ENCODE data around the gene CLEC10A.
"Not testable (repeated sequence)": the region's sequence is repeated elsewhere in the genome, so short reads cannot be mapped to it uniquely, and the experiment has no call there.

The CLEC10A gene

GRCh38 chr17:7089570-7089969 is 9.5 kb upstream of the CLEC10A start:
- H3K4me3 ChIP-seq (ENCODE audit: low read length); H3K9me3 ChIP-seq (ENCODE audit: insufficient read depth, low read depth, low read length); H3K4me1 ChIP-seq (ENCODE audit: insufficient read depth, low read length); H3K36me3 ChIP-seq (ENCODE audit: insufficient read depth, low read length); H3K27ac ChIP-seq (ENCODE audit: low read depth, low read length); H3K27me3 ChIP-seq (ENCODE audit: insufficient read depth, low read length); H3K9ac ChIP-seq (ENCODE audit: low read depth, low read length): not testable (repeated sequence)
- WGBS, result 95% methylated on average over 6 of the region's 6 CpGs

DNA sequence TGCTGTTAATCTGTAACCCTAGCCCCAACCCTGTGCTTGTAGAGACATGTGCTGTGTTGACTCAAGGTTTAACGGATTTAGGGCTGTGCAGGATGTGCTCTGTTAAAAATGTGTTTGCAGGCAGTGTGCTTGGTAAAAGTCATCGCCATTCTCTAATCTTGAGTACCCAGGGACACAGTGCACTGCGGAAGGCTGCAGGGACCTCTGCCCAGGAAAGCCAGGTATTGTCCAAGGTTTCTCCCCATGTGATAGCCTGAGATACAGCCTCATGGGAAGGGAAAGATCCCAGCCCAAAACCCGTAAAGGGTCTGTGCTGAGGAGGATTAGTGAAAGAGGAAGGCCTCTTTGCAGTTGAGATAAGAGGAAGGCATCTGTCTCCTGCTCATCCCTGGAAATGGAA is 8.4 kb upstream of the CLEC10A start:
- WGBS, result 82% methylated on average over 4 of the region's 4 CpGs
- not testable (repeated sequence) for H3K27ac ChIP-seq (ENCODE audit: low read depth, low read length); H3K4me3 ChIP-seq (ENCODE audit: low read length); H3K36me3 ChIP-seq (ENCODE audit: insufficient read depth, low read length); H3K9ac ChIP-seq (ENCODE audit: low read depth, low read length); H3K9me3 ChIP-seq (ENCODE audit: insufficient read depth, low read depth, low read length); H3K27me3 ChIP-seq (ENCODE audit: insufficient read depth, low read length); H3K4me1 ChIP-seq (ENCODE audit: insufficient read depth, low read length)

DNA sequence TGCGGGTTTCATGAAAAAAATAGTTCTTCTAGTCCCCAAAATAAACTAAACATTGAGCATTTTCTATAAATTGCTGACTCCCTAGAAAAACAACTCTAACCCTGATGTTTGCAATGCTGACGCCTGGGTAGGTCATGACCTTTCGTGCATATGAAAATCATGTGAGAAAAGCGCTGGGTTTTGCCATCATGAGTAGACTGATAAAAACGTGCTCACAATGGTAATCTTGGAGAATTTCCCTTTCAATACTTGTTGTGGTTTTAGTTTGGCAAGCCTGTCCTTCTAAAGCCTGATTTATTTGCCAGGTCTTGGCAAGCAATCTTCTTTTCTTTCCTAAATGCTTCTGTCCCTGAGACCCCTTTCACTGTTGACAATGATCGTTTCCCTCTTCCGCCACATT is 4.0 kb upstream of the CLEC10A start:
- 82% methylated on average over 7 of the region's 7 CpGs for WGBS
- H3K9ac ChIP-seq (ENCODE audit: low read depth, low read length), result no peak overlapping the region
- H3K36me3 ChIP-seq (ENCODE audit: insufficient read depth, low read length), result no peaks in the 10 kb centered on the region

GRCh38 chr17:7083592-7083991 is 3.5 kb upstream of the CLEC10A start:
- WGBS, result 85% methylated on average over 4 of the region's 4 CpGs
- H3K9me3 ChIP-seq (ENCODE audit: insufficient read depth, low read depth, low read length), result no peaks in the 10 kb centered on the region
- no peak overlapping the region for H3K9ac ChIP-seq (ENCODE audit: low read depth, low read length)
- H3K4me3 ChIP-seq (ENCODE audit: low read length), result no peak overlapping the region
- no peaks in the 10 kb centered on the region for H3K36me3 ChIP-seq (ENCODE audit: insufficient read depth, low read length)
- no peak overlapping the region for H3K27ac ChIP-seq (ENCODE audit: low read depth, low read length)
- no peaks in the 10 kb centered on the region for H3K27me3 ChIP-seq (ENCODE audit: insufficient read depth, low read length)
- no peaks in the 10 kb centered on the region for H3K4me1 ChIP-seq (ENCODE audit: insufficient read depth, low read length)

More for the DNA sequence above, 4.0 kb upstream of the CLEC10A start:
- H3K9me3 ChIP-seq (ENCODE audit: insufficient read depth, low read depth, low read length), result no peaks in the 10 kb centered on the region
- no peak overlapping the region for H3K4me3 ChIP-seq (ENCODE audit: low read length)
- no peaks in the 10 kb centered on the region for H3K27me3 ChIP-seq (ENCODE audit: insufficient read depth, low read length)
- H3K27ac ChIP-seq (ENCODE audit: low read depth, low read length), result no peak overlapping the region
- H3K4me1 ChIP-seq (ENCODE audit: insufficient read depth, low read length), result no peaks in the 10 kb centered on the region

DNA sequence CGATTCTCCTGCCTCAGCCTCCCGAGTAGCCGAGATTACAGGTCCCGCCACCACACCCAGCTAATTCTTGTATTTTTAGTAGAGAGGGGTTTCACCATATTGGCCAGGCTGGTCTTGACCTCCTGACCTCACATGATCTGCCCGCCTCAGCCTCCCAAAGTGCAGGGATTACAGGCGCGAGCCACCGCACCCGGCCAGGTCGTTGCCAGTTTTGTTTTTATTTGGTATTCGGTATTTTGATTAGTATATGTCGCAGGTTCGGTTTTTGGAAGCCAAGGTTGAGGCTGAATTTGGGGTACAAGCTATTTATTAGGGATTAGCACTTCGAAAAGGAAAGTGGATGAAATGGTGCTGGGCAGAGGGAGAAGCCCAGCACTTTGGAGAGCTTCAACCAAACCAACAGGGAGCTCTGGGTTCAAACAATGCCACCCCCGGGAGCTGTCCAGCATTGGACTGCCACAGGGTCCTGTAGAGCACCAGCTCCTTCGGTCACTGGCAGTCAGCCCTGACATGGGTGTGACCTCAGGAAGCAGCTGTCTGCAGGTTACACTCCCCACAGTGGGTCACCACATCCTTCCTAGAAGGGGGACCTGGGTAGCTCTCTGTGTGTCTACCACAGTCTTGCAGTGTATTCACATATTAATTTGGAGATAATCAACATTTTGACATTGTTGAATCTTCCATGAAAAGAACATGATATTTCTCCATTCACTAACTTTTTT is 1.5 kb upstream of the CLEC10A start:
- no peak overlapping the region for H3K27ac ChIP-seq (ENCODE audit: low read depth, low read length)
- no peaks in the 10 kb centered on the region for H3K9me3 ChIP-seq (ENCODE audit: insufficient read depth, low read depth, low read length)
- WGBS, result 93% methylated on average over 16 of the region's 16 CpGs
- no peaks in the 10 kb centered on the region for H3K4me1 ChIP-seq (ENCODE audit: insufficient read depth, low read length)
- no peak overlapping the region for H3K4me3 ChIP-seq (ENCODE audit: low read length)
- H3K27me3 ChIP-seq (ENCODE audit: insufficient read depth, low read length), result no peaks in the 10 kb centered on the region
- no peak overlapping the region for H3K9ac ChIP-seq (ENCODE audit: low read depth, low read length)
- H3K36me3 ChIP-seq (ENCODE audit: insufficient read depth, low read length), result no peaks in the 10 kb centered on the region

- 91% methylated on average over 10 of the region's 10 CpGs for WGBS
- no peaks in the 10 kb centered on the region for H3K4me1 ChIP-seq (ENCODE audit: insufficient read depth, low read length)
- H3K9ac ChIP-seq (ENCODE audit: low read depth, low read length), result no peak overlapping the region
- H3K27ac ChIP-seq (ENCODE audit: low read depth, low read length), result no peak overlapping the region
- no peaks in the 10 kb centered on the region for H3K9me3 ChIP-seq (ENCODE audit: insufficient read depth, low read depth, low read length)
- no peaks in the 10 kb centered on the region for H3K36me3 ChIP-seq (ENCODE audit: insufficient read depth, low read length)
- no peak overlapping the region for H3K4me3 ChIP-seq (ENCODE audit: low read length)
- H3K27me3 ChIP-seq (ENCODE audit: insufficient read depth, low read length), result no peaks in the 10 kb centered on the region
Observed at GRCh38 chr17:7080456-7081041, 498 bp upstream of the CLEC10A start.

GRCh38 chr17:7078711-7079110 is 1.3 kb downstream of the CLEC10A start:
- Histone ChIP-seq H3K27ac (ENCODE audit: low read depth, low read length) (no peak overlapping the region), H3K4me1 (ENCODE audit: insufficient read depth, low read length) (no peaks in the 10 kb centered on the region), H3K36me3 (ENCODE audit: insufficient read depth, low read length) (no peaks in the 10 kb centered on the region), H3K9me3 (ENCODE audit: insufficient read depth, low read depth, low read length) (no peaks in the 10 kb centered on the region), H3K9ac (ENCODE audit: low read depth, low read length) (no peak overlapping the region), H3K4me3 (ENCODE audit: low read length) (no peak overlapping the region), H3K27me3 (ENCODE audit: insufficient read depth, low read length) (no peaks in the 10 kb centered on the region)
- WGBS, result 92% methylated on average over 10 of the region's 10 CpGs

DNA sequence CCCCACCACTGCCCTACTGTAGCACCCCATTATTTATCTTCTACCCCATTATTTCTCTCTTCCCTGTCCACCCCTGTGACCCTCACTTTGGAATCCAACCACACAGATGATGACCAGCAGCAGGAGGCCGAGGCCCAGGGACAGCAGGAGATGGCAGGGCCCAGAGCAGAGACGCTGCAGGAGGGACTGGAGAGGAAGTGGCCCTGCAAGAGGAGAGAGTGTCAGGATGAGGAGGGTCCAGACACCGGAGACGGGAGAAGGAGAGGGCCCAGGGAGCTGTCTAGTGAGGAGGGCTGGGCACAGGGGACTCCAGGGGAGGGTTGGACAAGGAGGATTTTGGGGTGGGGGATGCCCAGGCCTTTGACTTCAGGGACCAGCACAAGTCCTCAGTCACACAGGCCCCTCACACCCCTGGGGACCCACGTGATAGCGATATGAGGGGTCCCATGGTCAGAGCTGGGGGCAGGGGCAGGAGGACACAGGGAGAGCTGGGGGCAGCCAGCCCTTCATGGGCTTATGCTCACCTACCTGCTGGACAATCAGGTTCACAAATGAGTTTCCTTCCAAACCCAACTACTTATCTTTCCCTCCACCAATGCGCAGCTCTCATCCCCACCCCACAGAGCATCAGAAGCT is 2.0 kb downstream of the CLEC10A start:
- H3K4me3 ChIP-seq (ENCODE audit: low read length), result no peak overlapping the region
- H3K4me1 ChIP-seq (ENCODE audit: insufficient read depth, low read length), result no peaks in the 10 kb centered on the region
- H3K9me3 ChIP-seq (ENCODE audit: insufficient read depth, low read depth, low read length), result no peaks in the 10 kb centered on the region
- H3K9ac ChIP-seq (ENCODE audit: low read depth, low read length), result no peak overlapping the region
- 88% methylated on average over 7 of the region's 7 CpGs for WGBS
- no peaks in the 10 kb centered on the region for H3K27me3 ChIP-seq (ENCODE audit: insufficient read depth, low read length)
- no peak overlapping the region for H3K27ac ChIP-seq (ENCODE audit: low read depth, low read length)
- H3K36me3 ChIP-seq (ENCODE audit: insufficient read depth, low read length), result no peaks in the 10 kb centered on the region

GRCh38 chr17:7074931-7075330 is 5.1 kb downstream of the CLEC10A start:
- 92% methylated on average over 14 of the region's 14 CpGs for WGBS

GRCh38 chr17:7072406-7072805 is 7.6 kb downstream of the CLEC10A start:
- no peak overlapping the region for H3K27ac ChIP-seq (ENCODE audit: low read depth, low read length)
- H3K9ac ChIP-seq (ENCODE audit: low read depth, low read length), result no peak overlapping the region
- no peaks in the 10 kb centered on the region for H3K36me3 ChIP-seq (ENCODE audit: insufficient read depth, low read length)
- peaks cover 16% of the 10 kb centered on the region for H3K9me3 ChIP-seq (ENCODE audit: insufficient read depth, low read depth, low read length)
- no peaks in the 10 kb centered on the region for H3K4me1 ChIP-seq (ENCODE audit: insufficient read depth, low read length)
- H3K27me3 ChIP-seq (ENCODE audit: insufficient read depth, low read length), result no peaks in the 10 kb centered on the region
- WGBS, result 92% methylated on average over 1 of the region's 2 CpGs
- no peak overlapping the region for H3K4me3 ChIP-seq (ENCODE audit: low read length)

More at GRCh38 chr17:7074931-7075330, 5.1 kb downstream of the CLEC10A start:
- no peak overlapping the region for H3K4me3 ChIP-seq (ENCODE audit: low read length)
- no peaks in the 10 kb centered on the region for H3K9me3 ChIP-seq (ENCODE audit: insufficient read depth, low read depth, low read length)
- no peaks in the 10 kb centered on the region for H3K4me1 ChIP-seq (ENCODE audit: insufficient read depth, low read length)
- no peaks in the 10 kb centered on the region for H3K27me3 ChIP-seq (ENCODE audit: insufficient read depth, low read length)
- no peak overlapping the region for H3K9ac ChIP-seq (ENCODE audit: low read depth, low read length)
- no peaks in the 10 kb centered on the region for H3K36me3 ChIP-seq (ENCODE audit: insufficient read depth, low read length)
- H3K27ac ChIP-seq (ENCODE audit: low read depth, low read length), result no peak overlapping the region

DNA sequence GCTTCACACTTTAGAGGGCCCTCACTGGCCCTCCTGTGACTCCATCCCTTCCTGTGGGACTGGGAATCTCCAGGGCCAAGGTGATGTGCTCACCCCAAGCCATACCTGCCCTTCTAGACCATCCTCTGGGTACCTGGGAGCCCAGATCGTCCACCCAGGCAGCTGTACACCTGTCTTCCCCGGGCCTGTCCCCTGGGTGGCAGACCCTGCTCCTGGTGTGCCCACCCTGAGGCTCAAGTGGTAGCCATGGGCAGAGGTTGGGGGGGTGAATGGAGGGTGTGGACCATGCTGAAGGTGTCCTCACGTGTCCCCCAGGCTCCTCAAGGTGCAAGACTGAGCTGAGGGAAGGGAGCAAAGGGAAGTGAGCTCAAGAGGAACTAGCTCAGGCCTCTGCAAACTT is 9.3 kb downstream of the CLEC10A start:
- no peaks in the 10 kb centered on the region for H3K4me1 ChIP-seq (ENCODE audit: insufficient read depth, low read length)
- H3K4me3 ChIP-seq (ENCODE audit: low read length), result no peak overlapping the region
- H3K27me3 ChIP-seq (ENCODE audit: insufficient read depth, low read length), result no peaks in the 10 kb centered on the region
- H3K36me3 ChIP-seq (ENCODE audit: insufficient read depth, low read length), result no peaks in the 10 kb centered on the region
- H3K27ac ChIP-seq (ENCODE audit: low read depth, low read length), result no peak overlapping the region
- no peak overlapping the region for H3K9ac ChIP-seq (ENCODE audit: low read depth, low read length)
- WGBS, result 93% methylated on average over 3 of the region's 3 CpGs
- H3K9me3 ChIP-seq (ENCODE audit: insufficient read depth, low read depth, low read length), result peaks cover 19% of the 10 kb centered on the region
